ENCODE data around the gene FOCAD. TPM values are rescaled to one million over a fixed set of nuclear protein-coding genes. Genes with fewer than 3 reads are reported as not detected.

FOCAD gene
- total RNA-seq, 2 donors from 2014 or later, result 51.6 to 56.8 TPM

- no peaks in the 10 kb centered on the region for H3K4me1 ChIP-seq (ENCODE audit: control insufficient read depth, insufficient read depth, low read length)
- Mint-ChIP-seq H3K27ac (peak overlapping the region; percentile 29), H3K4me1 (no peaks in the 10 kb centered on the region), H3K27me3 (ENCODE audit: insufficient read depth) (no peaks in the 10 kb centered on the region), H3K36me3 (ENCODE audit: low read depth) (no peaks in the 10 kb centered on the region), H3K9me3 (no peaks in the 10 kb centered on the region), H3K4me3 (no peak overlapping the region)
- H3K36me3 ChIP-seq (ENCODE audit: control insufficient read depth, insufficient read depth, low read length), result no peaks in the 10 kb centered on the region
- no peak for DNase-seq
- 96 to 100% methylated on average over 2 of the region's 2 CpGs for WGBS, 2 experiments (ENCODE audit: insufficient coverage in 1 of 2, insufficient read length in 1 of 2)
- no peak for TF ChIP-seq CTCF (conservative IDR thresholded peaks at IDR 0.05)
- no peak overlapping the region for H3K27ac ChIP-seq (ENCODE audit: low read depth, low read length)
- no peak overlapping the region for H3K9ac ChIP-seq (ENCODE audit: extremely low read depth, low read length, poor library complexity, severe bottlenecking)
- no peaks in the 10 kb centered on the region for H3K9me3 ChIP-seq (ENCODE audit: control insufficient read depth, low read length)
- no peaks in the 10 kb centered on the region for H3K27me3 ChIP-seq (ENCODE audit: control insufficient read depth, insufficient read depth, low read length, poor library complexity, severe bottlenecking)
- no peak overlapping the region for H3K4me3 ChIP-seq (ENCODE audit: low read length)
Observed at GRCh38 chr9:20848490-20848889, 164.4 kb downstream of the FOCAD start.

GRCh38 chr9:20853866-20854265 lies 169.8 kb downstream of the FOCAD start:
- Mint-ChIP-seq H3K27me3 (ENCODE audit: insufficient read depth) (no peaks in the 10 kb centered on the region), H3K4me3 (no peak overlapping the region), H3K36me3 (ENCODE audit: low read depth) (peaks cover 29% of the 10 kb centered on the region), H3K4me1 (no peaks in the 10 kb centered on the region), H3K27ac (no peak overlapping the region), H3K9me3 (peaks cover 21% of the 10 kb centered on the region)
- no peak overlapping the region for H3K9ac ChIP-seq (ENCODE audit: extremely low read depth, low read length, poor library complexity, severe bottlenecking)
- WGBS, 2 experiments (ENCODE audit: insufficient coverage in 1 of 2, insufficient read length in 1 of 2), result 83 to 88% methylated on average over 1 to 2 of the region's 2 CpGs
- H3K9me3 ChIP-seq (ENCODE audit: control insufficient read depth, low read length), result peaks cover 24% of the 10 kb centered on the region
- no peak overlapping the region for H3K4me3 ChIP-seq (ENCODE audit: low read length)
- no peaks in the 10 kb centered on the region for H3K36me3 ChIP-seq (ENCODE audit: control insufficient read depth, insufficient read depth, low read length)
- no peak for DNase-seq
- peak overlapping the region; percentile 44 for H3K27ac ChIP-seq (ENCODE audit: low read depth, low read length)
- no peak for TF ChIP-seq CTCF (conservative IDR thresholded peaks at IDR 0.05)
- H3K4me1 ChIP-seq (ENCODE audit: control insufficient read depth, insufficient read depth, low read length), result no peaks in the 10 kb centered on the region
- no peaks in the 10 kb centered on the region for H3K27me3 ChIP-seq (ENCODE audit: control insufficient read depth, insufficient read depth, low read length, poor library complexity, severe bottlenecking)

GRCh38 chr9:20854444-20854843 lies 170.4 kb downstream of the FOCAD start:
- H3K4me1 ChIP-seq (ENCODE audit: control insufficient read depth, insufficient read depth, low read length), result no peaks in the 10 kb centered on the region
- Mint-ChIP-seq H3K27ac (no peak overlapping the region), H3K27me3 (ENCODE audit: insufficient read depth) (no peaks in the 10 kb centered on the region), H3K4me1 (no peaks in the 10 kb centered on the region), H3K9me3 (peaks cover 21% of the 10 kb centered on the region), H3K36me3 (ENCODE audit: low read depth) (peaks cover 29% of the 10 kb centered on the region), H3K4me3 (no peak overlapping the region)
- peaks cover 24% of the 10 kb centered on the region for H3K9me3 ChIP-seq (ENCODE audit: control insufficient read depth, low read length)
- 91% methylated on average over 3 of the region's 4 CpGs; no CpG with 5 or more reads in 1 of the 2 experiments for WGBS, 2 experiments (ENCODE audit: insufficient coverage in 1 of 2, insufficient read length in 1 of 2)
- H3K4me3 ChIP-seq (ENCODE audit: low read length), result no peak overlapping the region
- no peak overlapping the region for H3K9ac ChIP-seq (ENCODE audit: extremely low read depth, low read length, poor library complexity, severe bottlenecking)
- DNase-seq, result no peak
- TF ChIP-seq CTCF (conservative IDR thresholded peaks at IDR 0.05), result no peak
- no peaks in the 10 kb centered on the region for H3K27me3 ChIP-seq (ENCODE audit: control insufficient read depth, insufficient read depth, low read length, poor library complexity, severe bottlenecking)
- peak overlapping the region; percentile 44 for H3K27ac ChIP-seq (ENCODE audit: low read depth, low read length)
- no peaks in the 10 kb centered on the region for H3K36me3 ChIP-seq (ENCODE audit: control insufficient read depth, insufficient read depth, low read length)
